HG02798 (cell line): Measurements from ENCODE around the gene NDUFA13.
A peak's percentile ranks its signal among the peaks of the same experiment; 100 is the strongest.
"Not testable (repeated sequence)": the region's sequence is repeated elsewhere in the genome, so short reads cannot be mapped to it uniquely, and the experiment has no call there.

Experiments used
- ATAC-seq: cut with Tn5 transposase; IDR thresholded peaks from one replicate; pipeline ENCODE4 v1.9.1; 2021; ENCODE audit warnings: mild to moderate bottlenecking; ENCODE audit not compliant: unreplicated experiment, poor library complexity

Gene NDUFA13

DNA sequence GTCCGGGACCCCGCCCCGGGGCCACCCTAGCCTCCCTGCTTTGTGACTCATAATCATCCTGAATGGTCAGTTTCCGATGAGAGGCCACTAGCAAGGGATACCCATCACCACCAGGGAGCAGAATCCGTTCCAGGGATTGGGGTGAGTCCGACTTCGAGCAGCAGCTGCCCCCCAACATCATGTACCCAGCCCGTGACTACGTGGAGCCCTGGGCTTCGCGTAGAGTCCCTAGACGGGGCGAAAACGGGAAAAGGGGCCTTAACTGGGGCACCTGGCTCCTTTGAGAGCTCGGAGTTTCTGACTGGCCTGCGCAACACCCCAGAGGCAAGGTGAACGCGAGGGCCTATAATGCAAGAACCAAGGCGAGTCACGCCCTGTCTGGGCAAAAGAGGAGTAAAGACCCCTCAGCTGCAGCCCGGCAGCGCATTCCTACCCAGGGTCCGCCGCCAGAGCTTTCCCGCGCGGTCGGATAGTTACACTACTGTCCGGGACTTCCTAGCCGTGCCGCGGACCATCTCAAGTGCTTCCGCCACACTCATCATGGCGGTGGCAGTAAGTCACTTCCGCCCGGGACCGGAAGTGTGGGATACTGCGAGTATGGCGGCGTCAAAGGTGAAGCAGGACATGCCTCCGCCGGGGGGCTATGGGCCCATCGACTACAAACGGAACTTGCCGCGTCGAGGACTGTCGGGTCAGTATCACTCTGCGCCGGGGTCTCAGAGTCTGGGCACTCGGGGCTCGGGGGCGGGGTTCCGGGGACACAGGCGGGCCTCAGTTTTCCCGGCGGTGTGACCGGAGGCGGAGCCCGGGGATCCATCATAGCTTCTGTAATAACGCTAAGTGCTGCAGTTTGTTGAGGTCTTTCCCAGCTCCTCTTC, at the start of gene NDUFA13:
Gene NDUFA13, plus strand, starts transcription at position 584 of the 878 bp plus-strand sequence. Its CDS starts 14 bp downstream, at position 598.
- ATAC-seq = peak; percentile 93

DNA sequence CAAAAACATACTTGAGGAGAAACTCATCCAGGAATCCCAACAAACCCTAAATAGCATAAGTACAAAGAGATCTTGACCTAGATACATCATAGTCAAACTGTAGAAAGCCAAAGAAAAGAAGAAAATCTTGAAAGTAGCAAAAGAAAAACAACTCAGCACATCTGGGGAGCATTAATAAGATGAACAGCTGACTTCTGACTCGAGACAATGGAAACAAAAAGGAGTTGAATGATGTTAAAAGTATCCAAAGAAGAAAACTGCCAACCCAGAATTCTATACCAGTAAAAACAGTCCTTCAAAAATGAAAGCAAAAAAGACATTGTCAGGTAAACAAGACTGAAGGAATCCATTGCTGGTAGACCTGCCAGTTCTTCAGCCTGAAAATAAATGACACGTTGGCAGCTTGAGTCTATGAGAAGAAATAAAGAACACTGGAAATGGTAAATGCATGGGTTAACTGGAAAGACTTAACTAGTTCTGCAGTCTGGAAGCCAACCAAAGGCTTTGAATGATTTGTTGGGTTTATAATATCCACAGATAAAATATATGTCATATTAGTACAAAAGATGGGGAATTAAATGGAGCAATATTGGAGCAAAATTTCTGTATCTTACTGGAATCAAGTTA, 47.5 kb upstream of the NDUFA13 start:
- ATAC-seq = no peak

DNA sequence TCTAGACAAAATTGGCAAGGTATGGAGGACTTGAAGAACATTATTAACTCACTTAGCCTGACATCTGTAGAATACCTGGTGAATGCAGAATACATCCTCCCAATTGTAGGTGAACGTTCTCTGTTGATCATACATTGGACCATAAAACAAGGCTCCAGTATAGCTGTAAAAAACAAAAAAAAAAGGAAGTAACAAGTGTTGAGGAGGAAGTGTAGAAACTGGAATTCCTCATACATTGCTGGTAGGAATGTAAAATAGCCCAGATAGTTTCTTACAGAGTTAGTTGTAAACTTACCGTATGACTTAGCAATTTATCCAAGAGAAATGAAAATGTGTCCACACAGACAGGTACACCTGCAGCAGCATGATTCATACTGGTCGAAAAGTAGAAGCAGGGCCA, 45.4 kb upstream of the NDUFA13 start:
- ATAC-seq = no peak

DNA sequence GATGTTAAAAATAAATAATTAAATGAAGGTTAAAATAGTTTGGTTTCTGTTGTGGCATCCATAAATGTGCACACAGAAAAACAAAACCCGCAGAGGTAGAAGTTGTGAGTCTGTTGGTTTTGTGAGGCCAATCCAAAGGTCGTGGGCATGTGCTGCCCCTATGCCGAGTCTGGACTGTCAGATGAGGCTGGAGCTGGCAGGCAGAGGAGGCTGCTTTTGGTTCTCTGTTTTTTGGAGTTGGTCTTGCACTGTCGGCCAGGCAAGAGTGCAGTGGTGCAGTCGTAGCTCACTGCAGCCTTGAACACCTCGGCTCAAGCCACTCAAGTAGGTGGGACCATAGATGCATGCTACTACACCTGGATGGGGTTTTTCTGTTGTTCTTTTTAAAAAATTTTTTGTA, 44.3 kb upstream of the NDUFA13 start:
- no peak for ATAC-seq

DNA sequence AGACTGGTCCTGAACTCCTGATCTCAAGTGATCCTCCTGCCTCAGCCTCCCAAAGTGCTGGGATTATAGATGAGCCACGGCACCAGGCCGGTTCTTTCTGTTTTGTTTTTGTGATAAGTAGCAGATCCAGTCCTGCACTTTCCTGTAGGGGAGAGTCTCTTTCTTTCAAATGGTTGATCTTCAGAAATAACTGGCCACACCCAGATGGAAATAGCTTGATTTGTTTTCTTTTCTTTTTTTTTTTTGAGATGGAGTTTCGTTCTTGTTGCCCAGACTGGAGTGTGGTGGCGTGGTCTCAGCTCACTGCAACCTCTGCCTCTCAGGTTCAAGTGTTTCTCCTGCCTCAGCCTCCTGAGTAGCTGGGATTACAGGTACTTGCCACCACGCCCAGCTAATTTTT, 43.9 kb upstream of the NDUFA13 start:
- ATAC-seq = not testable (repeated sequence)

DNA sequence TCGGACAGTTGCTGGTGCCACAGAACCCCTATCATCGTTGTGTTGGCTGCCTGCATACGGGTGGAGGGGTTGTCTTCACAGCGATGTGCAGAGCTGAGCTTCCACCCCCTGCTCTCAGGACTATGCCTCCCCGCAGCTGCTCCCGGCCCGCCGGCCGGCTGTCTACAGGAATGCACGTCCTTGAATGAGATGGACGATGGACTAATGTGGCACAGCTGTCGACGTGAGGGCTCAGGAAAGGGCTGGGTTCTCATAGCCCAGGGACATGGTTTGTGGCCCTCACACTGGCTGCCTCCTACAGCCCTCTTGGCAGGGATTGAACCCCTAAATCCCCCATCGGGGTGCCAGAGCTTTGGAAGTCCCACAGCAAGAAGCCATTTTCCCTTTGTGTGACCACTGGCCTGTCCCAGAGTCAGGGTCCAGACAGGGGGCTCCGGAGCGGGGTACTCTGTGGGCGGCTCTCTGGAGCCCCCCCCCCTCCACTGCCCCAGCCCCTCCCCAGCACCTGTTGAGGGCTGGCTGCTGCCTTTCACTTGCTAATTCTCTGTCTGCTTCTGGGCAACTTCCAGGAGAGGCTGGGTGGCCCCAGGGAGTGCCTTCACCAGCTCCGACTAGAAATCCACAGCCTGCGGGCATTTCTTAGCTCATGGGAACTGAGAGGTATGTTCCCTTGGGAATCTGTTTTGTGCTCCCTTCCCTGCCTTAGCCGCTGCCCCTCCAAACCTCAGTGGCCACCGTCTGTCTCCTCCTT, 40.8 kb upstream of the NDUFA13 start:
- no peak for ATAC-seq

DNA sequence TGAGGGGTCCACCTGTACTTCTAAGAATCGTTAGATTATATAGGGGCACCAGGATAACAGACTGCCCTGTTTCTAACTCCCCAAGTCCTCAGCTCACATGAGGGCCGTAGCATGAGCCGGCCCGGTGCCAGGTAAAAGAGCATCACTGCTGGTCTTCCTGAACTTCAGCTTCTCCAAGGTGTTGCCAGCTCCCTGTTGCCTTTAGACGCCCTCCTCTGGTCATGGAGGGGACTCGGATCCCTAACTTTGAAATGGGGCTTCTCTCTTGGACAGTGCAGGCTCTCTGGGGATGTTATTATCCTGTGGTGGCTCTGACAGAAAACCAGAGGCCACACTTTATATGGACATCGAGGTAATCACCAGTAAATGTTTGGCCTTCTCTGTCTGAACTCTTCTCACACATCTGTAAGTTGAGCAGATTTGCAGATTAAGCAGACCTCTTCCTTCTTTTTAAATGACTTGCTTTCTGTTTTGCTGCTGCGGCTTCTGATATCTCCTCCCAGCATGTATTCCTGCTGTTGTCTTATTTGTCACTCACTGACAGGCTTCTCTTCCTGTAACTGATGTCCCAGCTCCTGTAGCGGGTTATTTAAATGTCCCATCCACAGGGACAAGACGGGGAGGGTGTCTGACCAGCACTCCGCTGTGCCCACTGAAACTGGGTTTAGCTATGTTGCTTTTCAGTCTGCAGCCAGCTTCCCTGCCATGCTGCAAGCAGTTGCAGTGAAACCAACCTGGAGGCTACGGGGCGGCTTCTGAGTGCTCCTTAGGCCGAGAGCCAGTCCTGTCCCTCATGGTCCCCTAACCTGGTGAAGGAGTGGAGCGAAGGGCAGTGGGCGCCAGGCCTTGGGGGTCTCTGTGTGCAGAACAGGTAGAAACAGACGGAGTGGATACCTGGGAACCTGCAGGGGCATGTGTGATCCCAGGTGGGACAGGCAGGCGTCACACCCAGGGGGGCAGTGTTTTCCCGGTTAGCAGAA, 39.9 kb upstream of the NDUFA13 start:
- no peak for ATAC-seq

DNA sequence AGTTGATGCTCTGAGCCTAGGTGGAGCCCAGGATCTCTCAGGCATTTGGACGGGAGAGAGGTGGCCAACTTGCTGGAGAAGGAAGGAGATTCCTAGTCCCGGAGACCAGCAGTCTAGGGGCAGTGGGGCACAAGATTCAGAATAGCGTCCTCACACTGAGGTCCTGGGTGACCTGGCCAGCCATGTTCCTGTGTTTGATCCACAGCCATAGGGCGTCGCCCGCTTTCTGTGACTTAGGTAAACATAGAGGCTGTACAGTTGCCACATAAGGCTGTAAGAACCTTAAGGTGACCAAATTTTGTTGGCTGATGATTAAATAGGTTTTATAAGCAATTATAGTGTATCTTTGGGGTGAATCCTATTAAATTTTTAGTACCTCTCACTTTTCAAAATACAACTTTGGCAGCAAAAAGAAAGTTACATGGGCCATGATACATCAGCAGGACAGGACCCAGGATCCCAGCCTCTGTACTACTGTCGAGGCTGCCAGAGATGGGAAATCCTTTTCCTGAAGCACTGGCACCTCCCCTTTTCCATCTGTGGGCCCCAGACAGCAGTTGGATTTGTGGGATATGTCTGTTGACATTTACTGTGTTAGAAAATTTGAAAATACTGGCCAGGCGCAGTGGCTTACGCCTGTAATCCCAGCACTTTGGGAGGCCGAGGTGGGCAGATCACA, 38.2 kb upstream of the NDUFA13 start:
- ATAC-seq = no peak

DNA sequence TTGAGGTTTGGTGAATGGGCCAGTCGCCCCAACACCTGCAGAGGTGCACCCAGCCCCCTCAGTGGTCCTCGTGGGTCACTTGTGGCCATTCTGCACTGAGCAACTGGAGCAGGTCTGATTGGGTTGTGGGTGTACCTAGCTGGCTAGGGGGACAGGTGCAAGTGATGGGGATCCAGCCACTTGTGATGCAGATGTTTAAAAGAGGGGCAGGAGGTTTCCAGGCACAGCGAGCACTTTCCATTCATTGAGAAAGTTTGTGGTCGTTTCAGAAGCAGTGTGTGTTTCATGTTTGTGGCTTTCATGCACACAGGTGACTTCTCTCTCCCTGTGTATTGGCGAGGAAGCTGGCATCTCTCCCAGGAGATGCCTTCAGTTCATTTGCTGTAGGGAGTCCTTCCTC, 35.3 kb upstream of the NDUFA13 start:
- no peak for ATAC-seq

DNA sequence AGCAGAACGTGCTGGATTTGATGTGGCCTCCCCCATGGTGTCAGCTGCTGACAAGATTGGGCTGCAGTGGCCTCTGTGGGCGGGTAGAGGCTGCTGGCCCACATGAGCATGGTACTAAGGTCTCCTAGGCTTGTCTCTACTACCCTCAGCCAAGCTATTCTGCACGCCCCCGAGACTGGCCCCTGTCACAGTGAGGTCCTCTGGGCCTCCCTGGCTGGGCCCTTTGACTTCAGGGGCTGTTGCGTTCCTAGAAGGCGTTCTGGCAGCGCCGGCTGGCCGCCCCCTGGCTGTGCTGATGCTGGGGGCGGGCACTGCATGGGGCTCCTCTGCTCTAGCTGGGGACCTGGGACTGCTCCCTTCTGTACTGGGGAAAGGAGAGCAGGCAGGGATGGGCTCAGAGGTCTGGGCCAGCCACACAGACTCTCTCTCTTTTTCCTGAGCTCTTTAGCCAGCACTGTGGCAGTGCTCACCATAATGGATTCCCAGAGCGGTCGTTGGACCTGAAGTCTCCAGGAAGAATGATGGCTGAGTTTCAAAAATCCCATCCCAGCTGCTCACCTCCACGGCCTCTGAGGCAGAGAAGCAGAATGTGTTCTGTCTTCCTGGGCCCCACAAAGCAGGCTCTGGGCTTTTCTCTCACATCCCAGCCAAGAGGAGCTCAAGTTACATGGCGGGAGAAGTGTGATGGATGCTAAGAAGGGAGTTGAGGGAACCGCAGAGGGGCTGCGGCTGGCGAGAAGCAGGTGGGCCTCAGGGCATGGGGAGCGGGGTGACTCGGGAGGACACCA, 33.0 kb upstream of the NDUFA13 start:
- ATAC-seq = no peak

DNA sequence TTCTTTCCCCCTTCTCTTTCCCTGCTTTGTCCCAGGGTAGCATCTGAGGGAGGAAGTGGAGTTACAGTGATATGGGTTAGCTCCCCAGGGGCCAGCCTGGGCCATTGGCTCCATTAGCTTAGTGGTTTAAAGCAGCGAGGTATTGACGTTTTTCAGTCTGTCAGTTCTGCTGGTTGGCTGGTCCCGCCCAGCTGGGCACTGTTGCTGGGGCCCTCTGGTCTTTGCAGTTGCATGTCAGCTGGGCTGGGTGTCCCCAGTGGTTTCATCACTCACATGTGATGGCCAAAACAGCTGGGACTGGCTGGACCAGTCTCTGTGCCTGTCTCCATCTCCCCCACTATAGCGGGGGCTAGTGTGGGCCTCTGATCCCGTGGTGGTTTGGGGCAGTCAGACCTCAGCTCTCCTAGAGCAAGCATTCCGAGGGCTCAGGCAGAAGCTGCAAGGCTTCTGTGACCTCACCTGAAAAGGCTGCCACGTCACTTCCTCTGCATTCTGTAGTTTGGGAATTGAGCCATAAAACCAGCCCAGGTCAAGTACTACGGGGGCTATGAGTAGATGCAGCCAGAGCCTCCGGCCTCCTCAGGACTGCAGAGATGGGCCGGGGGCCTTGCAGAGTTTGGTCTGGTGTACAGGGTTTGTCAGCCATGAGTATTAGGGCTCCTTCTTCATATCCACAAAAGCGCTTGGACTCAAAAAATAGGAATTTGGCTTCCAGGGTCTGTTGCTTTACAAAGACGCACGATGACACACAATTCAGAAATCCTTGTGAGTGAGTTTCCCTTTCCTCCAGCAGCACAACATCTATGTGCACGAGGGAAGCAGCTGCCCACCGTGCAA, 30.6 kb upstream of the NDUFA13 start:
- ATAC-seq = no peak

DNA sequence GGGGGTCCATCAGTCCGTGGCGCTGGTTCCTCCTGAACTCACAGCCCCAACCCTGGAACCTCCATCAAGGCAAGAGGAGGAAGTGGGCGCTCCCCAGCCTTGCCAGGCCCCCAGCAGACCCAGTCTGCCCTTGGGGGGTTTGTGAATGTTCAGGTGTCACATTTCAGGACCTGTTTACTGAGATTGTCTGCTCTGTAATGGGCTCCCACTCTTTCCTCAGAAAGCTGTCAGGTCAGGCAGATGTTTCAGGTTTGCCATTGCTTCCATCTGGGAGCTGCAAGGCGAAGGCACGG, 30.1 kb upstream of the NDUFA13 start:
- no peak for ATAC-seq

DNA sequence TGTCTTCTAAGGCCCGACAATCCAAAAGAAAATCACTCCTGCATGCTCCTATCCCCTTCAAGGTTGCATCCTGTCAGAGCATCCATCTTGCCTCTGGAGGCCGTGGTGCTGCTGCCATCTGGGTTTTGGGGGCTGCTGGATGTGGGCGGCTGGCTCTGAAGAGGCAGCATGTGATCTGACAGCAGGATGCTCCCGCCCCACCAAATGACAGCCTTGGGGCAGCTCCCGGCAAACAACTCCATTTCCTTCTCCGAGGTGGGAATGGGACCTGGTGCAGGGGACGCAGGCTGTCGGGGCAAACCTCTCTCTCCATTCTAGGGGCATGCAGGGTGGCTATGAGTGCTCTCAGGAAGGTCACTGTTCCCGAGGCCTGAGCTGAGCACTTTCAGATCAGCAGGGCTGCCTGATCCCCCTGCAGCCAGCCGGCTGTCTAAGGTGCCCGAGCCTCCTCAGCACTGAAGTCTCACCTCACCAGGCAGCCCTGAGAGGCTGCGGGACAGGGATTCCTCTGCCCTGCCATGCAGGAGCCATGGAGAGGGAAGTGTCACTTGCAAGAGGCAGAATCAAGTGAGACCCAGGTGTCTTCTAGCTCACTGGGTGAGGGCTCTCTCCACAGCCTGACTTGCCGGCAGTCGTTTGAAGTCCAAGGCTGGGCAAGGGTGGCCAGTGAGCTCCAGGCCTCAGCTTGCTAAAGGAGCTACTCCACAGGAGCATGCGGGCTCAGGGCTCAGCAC, 29.5 kb upstream of the NDUFA13 start:
- ATAC-seq = no peak

DNA sequence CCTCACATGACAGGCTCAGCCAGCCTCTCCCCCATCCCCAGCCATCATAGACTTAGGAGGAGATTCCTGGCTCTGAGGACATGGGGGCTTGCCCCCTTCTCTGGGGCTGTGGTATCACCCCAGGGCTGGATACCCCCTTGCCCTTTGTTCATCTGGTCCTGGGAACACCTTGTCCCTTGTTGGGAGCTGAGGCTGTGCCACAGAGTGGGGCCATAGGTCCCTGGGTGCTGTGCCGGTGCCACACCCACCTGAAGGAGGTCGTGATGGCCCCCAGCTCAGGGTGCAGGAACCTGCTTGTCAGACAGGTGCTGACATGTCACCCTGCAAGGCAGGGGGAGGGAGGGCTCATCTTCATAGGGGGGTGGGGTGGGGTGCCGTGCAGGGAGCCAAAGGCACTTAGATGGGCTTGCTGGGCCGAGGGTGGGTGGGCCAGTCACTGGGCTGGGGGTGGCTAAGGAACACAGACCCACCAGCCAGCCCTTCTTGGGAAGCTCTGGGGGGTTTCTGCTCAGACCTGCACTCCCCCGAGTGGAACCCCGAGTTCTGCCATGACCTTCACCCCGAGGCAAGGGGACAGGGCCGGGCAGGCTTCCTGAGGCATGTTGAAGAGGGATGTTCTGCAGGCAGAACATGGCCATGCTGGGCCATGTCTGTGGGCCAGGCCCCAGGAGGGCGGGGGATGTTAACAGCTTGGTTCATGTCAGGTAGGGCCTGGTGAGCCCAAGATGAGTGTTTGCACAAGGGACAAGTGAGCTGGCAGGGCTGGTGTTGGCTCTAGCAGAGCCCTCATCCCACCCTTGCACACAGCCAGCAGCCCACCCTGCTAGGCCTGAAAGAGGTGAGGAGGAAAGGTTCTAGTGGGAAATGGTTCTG, 28.7 kb upstream of the NDUFA13 start:
- no peak for ATAC-seq

DNA sequence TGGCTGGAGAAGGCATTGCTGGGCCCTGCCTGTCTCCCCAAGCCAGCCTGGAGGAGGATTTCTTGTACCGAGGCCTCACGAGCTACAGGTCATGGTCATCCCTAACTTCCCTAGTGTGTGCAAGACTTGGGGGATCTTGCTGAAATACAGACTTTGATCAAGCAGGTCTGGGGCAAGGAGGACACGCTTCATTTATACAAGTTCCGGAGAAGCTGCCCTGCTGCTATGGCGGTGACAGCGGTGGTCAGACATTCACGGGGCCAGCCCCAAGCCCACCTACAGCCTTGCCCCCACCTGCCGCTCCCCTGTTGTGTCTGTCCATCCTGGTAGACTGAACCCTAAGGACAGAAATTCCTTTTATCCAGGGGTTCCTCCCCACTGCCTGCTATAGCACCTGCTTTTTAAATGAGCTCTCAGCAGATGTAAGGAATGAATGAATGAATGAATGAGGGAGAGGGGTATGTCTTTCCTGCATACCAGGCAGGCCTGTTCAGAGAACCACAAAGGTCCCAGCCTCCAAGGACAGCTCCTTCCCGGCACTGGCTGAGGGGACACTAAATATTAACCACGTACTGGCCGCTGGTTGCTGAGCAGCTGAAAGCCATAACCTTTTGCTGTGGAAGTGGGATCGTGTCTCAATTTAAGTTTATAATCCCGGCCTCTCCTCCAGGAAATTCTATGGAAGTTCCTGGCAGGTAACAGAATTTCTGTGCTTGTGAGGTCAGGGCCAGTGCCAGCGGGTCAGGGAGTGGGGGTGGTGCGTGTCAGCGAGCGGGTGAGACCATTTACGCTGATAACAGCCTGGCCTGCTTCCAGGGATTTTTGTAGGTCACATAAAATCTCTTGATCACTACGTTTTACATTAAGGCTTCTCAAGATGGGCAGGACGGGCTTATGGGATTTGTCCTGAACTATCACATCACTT, 27.8 kb upstream of the NDUFA13 start:
- ATAC-seq = no peak
